Vagina (tissue), 2 donors: Measurements from ENCODE around the gene AGAP3.

Experiments used
- CTCF ChIP-seq, 3 experiments: fragments of 450-650 bp in 2 of 3; fragments of 200-600 bp in 1 of 3; sonication (generic) in 1 of 3; IDR thresholded peaks; one replicate each; pipeline ENCODE4 v1.5.1; 2017 to 2019; ENCODE audit warnings: antibody characterized with exemption in 3 of 3, mild to moderate bottlenecking in 2 of 3, moderate library complexity in 2 of 3
- POLR2A ChIP-seq, 2 donors: fragments of 450-650 bp; IDR thresholded peaks; one replicate each; pipeline ENCODE4 v1.6.1; 2017; ENCODE audit warnings: antibody characterized with exemption in 2 of 2, mild to moderate bottlenecking in 2 of 2, moderate library complexity in 2 of 2
- POLR2AphosphoS5 ChIP-seq, 2 donors: sonication (generic); formaldehyde crosslinking; IDR thresholded peaks; one replicate each; pipeline ENCODE4 v1.9.0; 2017; ENCODE audit warnings: antibody characterized with exemption in 2 of 2, mild to moderate bottlenecking in 2 of 2, low read depth in 1 of 2; ENCODE audit not compliant: insufficient read depth in 1 of 2

DNA sequence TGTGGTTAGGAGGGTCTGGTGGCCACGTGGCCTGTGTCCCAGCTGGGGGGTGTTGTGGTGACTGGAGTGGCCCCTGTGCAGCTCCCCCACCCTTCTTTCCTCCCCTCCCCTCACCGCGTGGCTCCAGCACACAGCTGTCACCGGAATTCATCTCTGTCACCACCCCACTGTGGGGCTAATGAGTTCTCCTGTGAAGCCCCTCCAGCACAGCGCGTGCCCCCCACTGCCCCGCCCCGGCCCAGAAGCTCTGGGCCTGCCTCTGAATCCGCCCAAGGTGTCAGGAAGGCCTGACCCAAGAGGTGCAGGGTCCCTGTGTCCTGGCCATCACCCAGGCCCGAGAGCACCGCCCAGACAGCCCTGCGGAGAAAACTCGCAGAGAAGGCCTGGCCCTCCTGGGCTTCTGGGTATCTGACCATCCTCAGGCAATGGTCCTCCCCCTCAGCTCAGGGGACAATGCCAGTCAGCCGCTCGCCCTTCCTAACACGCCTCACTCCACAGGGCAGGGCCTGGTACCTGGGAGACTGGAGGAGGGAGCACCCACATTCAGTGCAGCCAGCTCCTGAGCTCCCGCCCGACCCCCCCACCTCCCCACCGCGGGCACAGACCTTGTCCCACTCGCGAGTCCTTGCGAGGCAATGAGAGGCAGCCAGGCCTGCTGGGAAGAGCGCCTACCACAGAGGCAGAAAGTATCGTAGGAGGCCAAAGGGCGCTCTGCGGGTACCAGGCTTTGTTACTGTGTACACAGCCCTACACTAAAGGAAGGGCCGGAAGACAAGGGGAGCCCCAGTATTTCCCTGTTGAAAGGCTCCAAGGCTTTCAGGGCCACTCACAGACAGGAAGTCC is 43.1 kb downstream of the AGAP3 start:
- TF ChIP-seq POLR2A (IDR thresholded peaks at IDR 0.05) = no peak
- TF ChIP-seq CTCF (IDR thresholded peaks at IDR 0.05) = no peak
- no peak for TF ChIP-seq POLR2AphosphoS5 (IDR thresholded peaks at IDR 0.05; ENCODE audit: insufficient read depth in 1 of 2, low read depth in 1 of 2)
